Left cardiac atrium (tissue), 4 donors: Measurements from ENCODE around the gene DPYSL3. TPM values are rescaled to one million over a fixed set of nuclear protein-coding genes. Genes with fewer than 3 reads are reported as not detected.

Source experiments
- ATAC-seq, 2 donors: fragments of 200-7000 bp; cut with Tn5 transposase; one replicate each; pipeline ENCODE4 v1.9.1; 2020; ENCODE audit warnings: mild to moderate bottlenecking in 2 of 2, moderate library complexity in 2 of 2
- DNase-seq: peaks from one replicate; pipeline ENCODE4 v3.0.0-alpha.2; 2020
- intact Hi-C, 2 donors: fragments of 100-400 bp; cut with DNase I; formaldehyde crosslinking; loops; one replicate each; pipeline versions ENCODE4 v1.14.1 to v1.15.1; 2022 to 2023
- total RNA-seq, 2 donors: library from RNA; stranded (reverse); fragmentation: NEBNext Ultra II Directional; extraction: Animal tissue kit (Norgen Biotek cat#: 25700); gene quantifications; one replicate each; pipeline ENCODE4 v1.2.1, GENCODE V29; 2021
- donor health status: DM: no; HTN: yes; CAD: no.
- donor health status: DM: no; HTN: yes; CAD: no; lungs with severe emphysema.
- donor health status: DM: yes; HTN: yes; CAD: no.
- donor health status: Dilated cardiomyopathy.

DPYSL3 gene
- total RNA-seq, 2 donors from 2014 or later: 42.4 to 55.7 TPM

GRCh38 chr5:147360816-147361215 is 149.1 kb downstream of the DPYSL3 start:
- DNase-seq: no peak
- intact Hi-C loops: no loop called here
- ATAC-seq: no peak

DNA sequence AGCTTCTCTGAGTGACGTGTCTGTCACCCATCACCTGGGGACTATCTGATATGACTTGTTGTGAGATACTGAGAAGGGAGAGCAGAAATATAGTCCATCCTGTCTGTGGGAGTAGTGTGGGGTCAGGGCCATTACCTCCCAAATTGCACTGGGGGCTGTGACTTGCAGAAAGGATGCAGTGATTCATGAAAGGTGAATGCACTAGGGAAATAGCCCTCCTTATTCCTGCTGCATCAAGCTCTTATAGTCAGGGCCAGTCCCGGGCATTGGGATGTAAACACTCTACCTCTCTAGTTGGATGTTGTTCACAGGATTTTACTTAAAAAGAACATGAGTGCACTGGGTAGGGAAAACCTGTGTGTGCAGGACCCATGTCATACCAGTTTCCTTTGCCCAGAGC is 150.3 kb downstream of the DPYSL3 start:
- ATAC-seq (no peak), DNase-seq (no peak)
- intact Hi-C loops: no loop called here

DNA sequence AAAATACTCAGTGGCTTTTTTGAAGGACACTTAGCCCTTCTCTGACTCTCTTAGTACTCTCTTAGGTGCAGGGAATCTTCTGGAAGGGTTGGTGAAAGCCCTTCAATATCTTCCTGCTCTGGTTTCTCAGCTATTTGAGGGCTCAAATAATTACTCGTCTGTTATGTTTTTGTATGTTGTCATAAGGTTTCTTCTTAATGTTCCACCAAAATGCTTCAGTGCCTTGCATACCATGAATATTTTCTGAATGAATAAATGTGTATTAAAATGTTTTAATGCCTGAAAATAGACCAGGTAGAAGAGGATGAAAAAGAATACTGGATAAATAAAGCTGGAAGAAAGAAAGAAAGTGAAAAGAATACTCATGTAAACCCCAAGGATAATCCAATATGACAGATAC is 150.8 kb downstream of the DPYSL3 start:
- intact Hi-C loops: no loop called here
- ATAC-seq (no peak), DNase-seq (no peak)

- no peak for ATAC-seq
- DNase-seq: no peak
- intact Hi-C loops: no loop called here
Observed at GRCh38 chr5:147349241-147349640, 160.6 kb downstream of the DPYSL3 start.

DNA sequence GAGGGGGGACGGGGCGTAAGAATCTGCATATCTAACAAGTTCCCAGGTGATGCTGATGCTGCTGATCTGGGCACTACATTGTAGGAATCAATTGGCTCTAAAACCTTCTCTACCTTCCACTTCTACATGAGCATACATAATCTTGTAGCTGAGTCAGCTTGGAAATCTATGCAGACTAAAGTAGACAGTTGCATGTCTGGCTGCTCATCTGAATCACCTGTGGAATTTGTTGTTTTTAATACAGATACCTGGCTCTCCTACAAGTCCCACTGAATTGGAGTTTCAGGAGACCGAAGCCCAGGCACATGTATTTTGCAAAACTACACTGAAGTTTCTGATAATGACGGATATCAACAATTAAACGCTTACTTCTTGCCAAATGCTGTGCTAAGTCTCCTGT is 161.4 kb downstream of the DPYSL3 start:
- no peak for ATAC-seq
- DNase-seq: no peak
- intact Hi-C loops: no loop called here

- DNase-seq: no peak
- peak in 1 of 2 donors; percentile 12 for ATAC-seq
- intact Hi-C loops: no loop called here
Observed at GRCh38 chr5:147348046-147348445, 161.8 kb downstream of the DPYSL3 start.

DNA sequence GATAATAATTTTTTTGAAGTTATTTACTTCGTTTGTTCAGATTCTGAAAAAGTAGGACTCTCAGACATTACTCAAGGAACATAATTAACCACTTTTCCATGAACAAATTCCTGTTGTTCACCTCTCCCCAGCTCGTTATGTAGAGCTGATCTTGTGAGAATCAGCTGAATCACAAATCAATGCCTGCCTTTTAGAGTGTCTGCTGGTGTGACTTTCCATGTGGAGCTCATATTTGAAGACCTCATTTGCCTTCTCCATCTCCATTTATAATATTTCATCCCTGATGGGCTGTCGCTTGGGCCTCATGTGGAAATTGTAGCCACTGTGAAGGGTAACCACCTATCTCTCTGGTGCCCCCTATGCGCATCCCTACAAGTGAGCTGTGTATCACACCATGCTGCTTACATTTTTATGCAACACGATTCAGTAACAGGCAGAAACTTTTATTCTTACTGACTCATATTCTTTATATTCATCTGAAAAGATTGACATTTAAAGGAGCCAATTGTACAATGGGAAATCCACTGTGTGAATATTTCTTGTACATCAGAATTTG is 163.8 kb downstream of the DPYSL3 start:
- DNase-seq: no peak
- intact Hi-C loops: no loop called here
- no peak for ATAC-seq

- ATAC-seq (no peak), DNase-seq (no peak)
- intact Hi-C loops: no loop called here
Observed at GRCh38 chr5:147344861-147345260, 165.0 kb downstream of the DPYSL3 start.

DNA sequence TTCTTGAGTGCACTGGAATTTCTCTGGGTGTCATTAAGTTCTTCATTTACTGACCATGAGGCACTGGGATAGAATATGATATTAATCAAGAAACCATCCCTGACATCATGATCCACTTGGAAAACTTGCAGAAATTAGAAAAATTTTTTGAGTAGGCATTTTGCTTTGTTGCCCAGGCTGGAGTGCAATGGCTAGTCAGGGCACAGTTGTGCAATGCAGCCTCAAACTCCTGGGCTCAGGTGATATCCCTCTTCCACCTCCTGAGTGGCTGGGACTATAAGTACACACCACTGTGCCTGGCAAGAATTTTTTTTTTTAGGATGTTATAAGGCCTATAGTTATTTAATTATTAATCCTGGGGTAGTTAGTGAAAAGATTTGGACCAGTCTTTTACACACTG is 168.5 kb downstream of the DPYSL3 start:
- intact Hi-C loops: no loop called here
- DNase-seq (no peak), ATAC-seq (no peak)

DNA sequence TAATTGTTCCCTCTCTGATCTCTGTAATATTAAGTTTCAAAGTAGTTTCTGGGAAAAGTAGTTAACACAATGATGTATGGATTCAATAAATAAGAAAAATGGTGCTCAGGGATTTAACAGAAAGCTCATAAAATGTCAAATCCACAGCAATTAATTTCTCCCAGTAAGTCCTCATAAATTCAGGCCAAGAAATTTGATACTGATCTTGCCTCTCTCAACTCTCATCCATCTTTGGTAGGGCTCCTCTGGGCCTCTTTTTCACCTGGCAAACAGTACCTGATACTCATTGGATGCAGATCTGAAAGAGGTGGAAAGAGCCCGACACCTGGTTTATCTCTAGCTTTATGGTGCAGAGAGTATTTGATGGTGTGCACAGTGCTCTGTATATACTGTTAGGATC is 168.9 kb downstream of the DPYSL3 start:
- no peak for DNase-seq
- no peak for ATAC-seq

More for the DNA sequence above, 168.9 kb downstream of the DPYSL3 start:
- intact Hi-C loops: no loop called here
